Endothelial cell of umbilical vein (primary cell): Measurements from ENCODE around the gene MYBBP1A. TPM values are rescaled to one million over a fixed set of nuclear protein-coding genes. Genes with fewer than 3 reads are reported as not detected.

Experiments used
- BruUV-seq: library from RNA; stranded (reverse); fragments of 400-500 nt; replicated peaks from 2 replicates; lab custom pipeline; 2021; lab: Mats Ljungman, UMichigan
- CTCF ChIA-PET: fragments of 300-600, 350-600 bp; sonication (Branson Sonifier 250); formaldehyde crosslinking; loops from one replicate; lab custom pipeline; 2021; ENCODE audit warnings: antibody characterized with exemption, inconsistent platforms; lab: Charles Lee
- POLR2A ChIA-PET: fragments of 300-600, 350-600 bp; sonication (Branson Sonifier 250); formaldehyde crosslinking; loops from one replicate; lab custom pipeline; 2021; ENCODE audit warnings: antibody characterized with exemption, inconsistent platforms; lab: Charles Lee
- DNase-seq: peaks from one replicate; pipeline ENCODE4 v3.0.0-alpha.2; 2011; ENCODE audit warnings: low read depth, low spot score
- FAIRE-seq: peaks from 2 replicates; lab custom pipeline; 2011; peaks lifted over from hg19 to GRCh38; lab: Jason Lieb, UNC
- H2AFZ ChIP-seq: 2 replicates; pipeline ENCODE4 v1.6.0; 2012; ENCODE audit warnings: low read depth, low read length, control low read depth, inconsistent platforms
- H3K27ac ChIP-seq: 2 replicates; pipeline ENCODE4 v1.5.1; 2011; ENCODE audit warnings: low read depth, mild to moderate bottlenecking, control low read depth, low read length, moderate library complexity; ENCODE audit not compliant: insufficient read depth
- H3K27me3 ChIP-seq, 2 experiments: 2 replicates each; pipeline versions ENCODE4 v1.6.0 to v1.6.1; 2011; ENCODE audit warnings: low read length in 2 of 2, mixed read lengths in 1 of 2; ENCODE audit not compliant: control insufficient read depth in 2 of 2, insufficient read depth in 2 of 2
- H3K36me3 ChIP-seq, 2 experiments: 2 replicates in 1 of 2; 3 replicates in 1 of 2; pipeline ENCODE4 v1.5.1; 2011; ENCODE audit warnings: low read length in 2 of 2, mild to moderate bottlenecking in 1 of 2, moderate library complexity in 1 of 2; ENCODE audit not compliant: control insufficient read depth in 2 of 2, insufficient read depth in 2 of 2; ENCODE audit errors: extremely low read depth in 1 of 2
- H3K4me1 ChIP-seq: 3 replicates; pipeline ENCODE4 v1.5.1; 2011; ENCODE audit warnings: mild to moderate bottlenecking, low read length; ENCODE audit not compliant: control insufficient read depth, insufficient read depth; ENCODE audit errors: extremely low read depth
- H3K4me2 ChIP-seq: 2 replicates; pipeline ENCODE4 v1.6.1; 2011; ENCODE audit warnings: low read length, control low read depth, mixed read lengths; ENCODE audit not compliant: insufficient read depth
- H3K4me3 ChIP-seq, 3 experiments: fragments of 200-600 bp in 1 of 3; sonication (generic), shearing (Covaris generic) in 1 of 3; replicated peaks in 1 of 3; 2 replicates each; pipeline ENCODE4 v1.5.1; 2011 to 2016; ENCODE audit warnings: control low read depth in 3 of 3, low read length in 3 of 3, mild to moderate bottlenecking in 2 of 3, inconsistent platforms in 1 of 3, low read depth in 1 of 3, moderate library complexity in 1 of 3; ENCODE audit not compliant: insufficient read depth in 1 of 3
- H3K79me2 ChIP-seq: 2 replicates; pipeline ENCODE4 v1.6.0; 2012; ENCODE audit warnings: low read length, inconsistent platforms; ENCODE audit not compliant: control insufficient read depth, insufficient read depth
- H3K9ac ChIP-seq: replicated peaks from 2 replicates; pipeline ENCODE3; 2011; ENCODE audit warnings: low read length, control low read depth; ENCODE audit not compliant: insufficient read depth; ENCODE audit errors: extremely low read depth
- H3K9me1 ChIP-seq: replicated peaks from 3 replicates; pipeline ENCODE4 v1.6.0; 2011; ENCODE audit warnings: mild to moderate bottlenecking, low read length; ENCODE audit not compliant: control insufficient read depth, insufficient read depth; ENCODE audit errors: extremely low read depth
- H3K9me3 ChIP-seq: replicated peaks from 2 replicates; pipeline ENCODE4 v1.5.1; 2012; ENCODE audit warnings: low read length, inconsistent platforms; ENCODE audit not compliant: control insufficient read depth, insufficient read depth
- H4K20me1 ChIP-seq: replicated peaks from 2 replicates; pipeline ENCODE3; 2011; ENCODE audit warnings: mild to moderate bottlenecking, low read length; ENCODE audit not compliant: control insufficient read depth, insufficient read depth; ENCODE audit errors: extremely low read depth
- CTCF ChIP-seq, 2 donors: IDR thresholded peaks; 1 replicate in 1 of 2; 2 replicates in 1 of 2; pipeline ENCODE4 v1.5.1; 2011; ENCODE audit warnings: low read length in 2 of 2, mild to moderate bottlenecking in 2 of 2, moderate library complexity in 2 of 2, control low read depth in 1 of 2, inconsistent platforms in 1 of 2, low read depth in 1 of 2; ENCODE audit not compliant: insufficient read depth in 1 of 2; ENCODE audit errors: extremely low read depth in 1 of 2
- EZH2 ChIP-seq: IDR thresholded peaks from 2 replicates; pipeline ENCODE4 v1.6.1; 2012; ENCODE audit warnings: borderline replicate concordance, low read depth, mild to moderate bottlenecking, moderate library complexity, low read length, inconsistent platforms; ENCODE audit not compliant: severe bottlenecking
- FOS ChIP-seq: IDR thresholded peaks from 2 replicates; pipeline ENCODE4 v1.6.1; 2011; ENCODE audit warnings: mild to moderate bottlenecking, low read length, moderate library complexity, borderline replicate concordance; ENCODE audit not compliant: insufficient read depth
- GATA2 ChIP-seq: IDR thresholded peaks from 2 replicates; pipeline ENCODE4 v1.7.0; 2011; ENCODE audit warnings: low read depth, mild to moderate bottlenecking, moderate library complexity, mixed read lengths, low read length; ENCODE audit not compliant: insufficient read length, insufficient read depth
- JUN ChIP-seq: IDR thresholded peaks from 2 replicates; pipeline ENCODE4 v1.6.1; 2011; ENCODE audit warnings: borderline replicate concordance, low read depth; ENCODE audit not compliant: insufficient read length, insufficient read depth
- MAX ChIP-seq: IDR thresholded peaks from 2 replicates; pipeline ENCODE4 v1.6.1; 2011; ENCODE audit not compliant: insufficient read depth, insufficient read length
- MYC ChIP-seq: IDR thresholded peaks from one replicate; pipeline ENCODE4 v1.6.1; 2011; ENCODE audit warnings: mild to moderate bottlenecking, low read depth, low read length
- POLR2A ChIP-seq: IDR thresholded peaks from 2 replicates; pipeline ENCODE4 v1.6.1; 2012; ENCODE audit warnings: low read depth, mild to moderate bottlenecking, control low read depth, low read length
- POLR2AphosphoS5 ChIP-seq: IDR thresholded peaks from 2 replicates; pipeline ENCODE4 v1.6.1; 2012; ENCODE audit warnings: low read depth, mild to moderate bottlenecking, control low read depth, low read length, moderate library complexity; ENCODE audit not compliant: insufficient read depth
- dilution Hi-C: fragments of 300-500 bp; cut with MboI; formaldehyde crosslinking; loops from one replicate; pipeline ENCODE4 v1.15.0; 2019; ENCODE audit warnings: low sequenced_read_pairs; ENCODE audit not compliant: extremely low pct_ligation_motif_present
- intact Hi-C: fragments of 100-400 bp; cut with micrococcal nuclease; formaldehyde crosslinking; loops from one replicate; pipeline ENCODE4 v1.10.0; 2022
- polyA plus RNA-seq, 4 experiments: library from polyadenylated mRNA; depleted of rRNA in 3 of 4; stranded (reverse) in 3 of 4; unstranded in 1 of 4; fragments of >200 nt; gene quantifications; 2 replicates each; pipeline versions ENCODE4 v1.2.1 to v1.2.3, GENCODE V29; 2011 to 2012; ENCODE audit warnings: missing spikeins in 1 of 4
- total RNA-seq: library from RNA; stranded (reverse); gene quantifications from 2 replicates; pipeline ENCODE4 v1.2.3, GENCODE V29; 2021

The MYBBP1A gene
- total and polyA plus RNA-seq, 2 donors (not counting 3 experiments of a cell fraction or from before 2014, with no cell fraction given): 26.8 to 79.2 TPM

- no peaks in the 10 kb centered on the region for H4K20me1 ChIP-seq
- H3K27me3 ChIP-seq: peaks cover 0 to 1% of the 10 kb centered on the region in 2 experiments
- peaks cover 20% of the 10 kb centered on the region for H3K79me2 ChIP-seq
- H3K9me1 ChIP-seq: no peaks in the 10 kb centered on the region
- FAIRE-seq: no peak
- intact Hi-C loops (no loop called here), dilution Hi-C loops (no loop called here)
- H3K36me3 ChIP-seq: peaks cover 0 to 2% of the 10 kb centered on the region in 2 experiments
- BruUV-seq: no TSS peak
- no peak overlapping the region for H3K4me2 ChIP-seq
- CTCF ChIA-PET: interaction anchor here (0.8 to 3.9 kb wide), 2 partner anchors 9 to 137 kb away, joined by 3 to 31 read pairs; no protein-coding TSS in a partner anchor
- H3K9ac ChIP-seq: no peak overlapping the region
- no peaks in the 10 kb centered on the region for H3K9me3 ChIP-seq
- TF ChIP-seq MYC (no peak), POLR2AphosphoS5 (no peak), EZH2 (no peak), POLR2A (no peak), JUN (no peak), MAX (no peak)
- no peak overlapping the region for H3K4me3 ChIP-seq
- POLR2A ChIA-PET: no interaction called here
- H3K27ac ChIP-seq: no peak overlapping the region
- H3K4me1 ChIP-seq: peaks cover 17% of the 10 kb centered on the region
- no peak overlapping the region for H2AFZ ChIP-seq
- DNase-seq: no peak
Measured at GRCh38 chr17:4557626-4558346, 2.6 kb upstream of the MYBBP1A start.

GRCh38 chr17:4556996-4557395 is 1.8 kb upstream of the MYBBP1A start:
- FAIRE-seq: no peak
- ChIA-PET POLR2A (no interaction called here), CTCF (interaction anchor here (0.8 to 3.9 kb wide), 3 partner anchors 8 to 136 kb away, joined by 3 to 31 read pairs (median 4); no protein-coding TSS in a partner anchor)
- intact Hi-C loops: no loop called here
- Histone ChIP-seq H3K27ac (no peak overlapping the region), H3K4me2 (no peak overlapping the region), H4K20me1 (no peaks in the 10 kb centered on the region), H3K9me3 (no peaks in the 10 kb centered on the region), H2AFZ (no peak overlapping the region), H3K9ac (no peak overlapping the region), H3K27me3 (no peaks in the 10 kb centered on the region), H3K9me1 (no peaks in the 10 kb centered on the region), H3K4me3 (no peak overlapping the region), H3K79me2 (peaks cover 20% of the 10 kb centered on the region), H3K36me3 (peaks cover 1 to 6% of the 10 kb centered on the region in 2 experiments), H3K4me1 (peaks cover 17% of the 10 kb centered on the region)
- TF ChIP-seq POLR2A (no peak), JUN (no peak), EZH2 (no peak), CTCF (IDR thresholded peaks at IDR 0.05; ENCODE audit: extremely low read depth in 1 of 2, insufficient read depth in 1 of 2, low read depth in 1 of 2, low read length in 2 of 2) (no peak), GATA2 (no peak), MYC (no peak), POLR2AphosphoS5 (no peak), FOS (no peak), MAX (no peak)
- no peak for DNase-seq
- dilution Hi-C loops: no loop called here
- BruUV-seq: no TSS peak
